ENCODE data around the gene HOXB8.

GRCh38 chr17:48576479-48577309 lies 38.4 kb downstream of the HOXB8 start:
- no peak for TF ChIP-seq POLR2AphosphoS5 (IDR thresholded peaks at IDR 0.05; ENCODE audit: insufficient read depth in 1 of 2, low read depth in 1 of 2)
- TF ChIP-seq, protein P1, sequence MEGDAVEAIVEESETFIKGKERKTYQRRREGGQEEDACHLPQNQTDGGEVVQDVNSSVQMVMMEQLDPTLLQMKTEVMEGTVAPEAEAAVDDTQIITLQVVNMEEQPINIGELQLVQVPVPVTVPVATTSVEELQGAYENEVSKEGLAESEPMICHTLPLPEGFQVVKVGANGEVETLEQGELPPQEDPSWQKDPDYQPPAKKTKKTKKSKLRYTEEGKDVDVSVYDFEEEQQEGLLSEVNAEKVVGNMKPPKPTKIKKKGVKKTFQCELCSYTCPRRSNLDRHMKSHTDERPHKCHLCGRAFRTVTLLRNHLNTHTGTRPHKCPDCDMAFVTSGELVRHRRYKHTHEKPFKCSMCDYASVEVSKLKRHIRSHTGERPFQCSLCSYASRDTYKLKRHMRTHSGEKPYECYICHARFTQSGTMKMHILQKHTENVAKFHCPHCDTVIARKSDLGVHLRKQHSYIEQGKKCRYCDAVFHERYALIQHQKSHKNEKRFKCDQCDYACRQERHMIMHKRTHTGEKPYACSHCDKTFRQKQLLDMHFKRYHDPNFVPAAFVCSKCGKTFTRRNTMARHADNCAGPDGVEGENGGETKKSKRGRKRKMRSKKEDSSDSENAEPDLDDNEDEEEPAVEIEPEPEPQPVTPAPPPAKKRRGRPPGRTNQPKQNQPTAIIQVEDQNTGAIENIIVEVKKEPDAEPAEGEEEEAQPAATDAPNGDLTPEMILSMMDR (IDR thresholded peaks at IDR 0.05), result no peak
